C4-2B (cell line): ENCODE data around the gene PRXL2A.

Experiments
- H3K27ac ChIP-seq: fragments of 450-650 bp; 2 replicates; pipeline ENCODE4 v1.5.1; 2017
- CTCF ChIP-seq: fragments of 450-650 bp; conservative IDR thresholded peaks from 2 replicates; pipeline ENCODE4 v1.5.1; 2017; ENCODE audit warnings: mild to moderate bottlenecking
- ZFX ChIP-seq: fragments of 450-650 bp; IDR thresholded peaks from 2 replicates; pipeline ENCODE4 v1.6.1; 2017

PRXL2A gene

GRCh38 chr10:80463868-80464267 lies 55.5 kb downstream of the PRXL2A start:
- TF ChIP-seq CTCF, result no peak
- TF ChIP-seq ZFX, result no peak
- peak overlapping the region; percentile 39 for H3K27ac ChIP-seq

- TF ChIP-seq ZFX (no peak), CTCF (no peak)
- H3K27ac ChIP-seq, result peak overlapping the region; percentile 39
Observed at GRCh38 chr10:80464557-80465450, 56.5 kb downstream of the PRXL2A start.

GRCh38 chr10:80465451-80465835 lies 57.1 kb downstream of the PRXL2A start:
- H3K27ac ChIP-seq, result peak overlapping the region; percentile 39
- no peak for TF ChIP-seq ZFX

GRCh38 chr10:80465839-80466590 lies 57.7 kb downstream of the PRXL2A start:
- TF ChIP-seq ZFX, result no peak
- no peak for TF ChIP-seq CTCF
- peak overlapping the region; percentile 83 for H3K27ac ChIP-seq

- no peak for TF ChIP-seq CTCF
- no peak for TF ChIP-seq ZFX
- peak overlapping the region; percentile 83; the same call in 1 of the 2 replicates for H3K27ac ChIP-seq
Observed at GRCh38 chr10:80466724-80467326, 58.5 kb downstream of the PRXL2A start.

- H3K27ac ChIP-seq, result peak overlapping the region; percentile 83
- TF ChIP-seq CTCF (no peak), ZFX (no peak)
Observed at GRCh38 chr10:80468002-80468401, 59.7 kb downstream of the PRXL2A start.

- TF ChIP-seq CTCF, result no peak
- TF ChIP-seq ZFX, result no peak
- peak overlapping the region; percentile 83 for H3K27ac ChIP-seq
Observed at GRCh38 chr10:80468806-80469421, 60.6 kb downstream of the PRXL2A start.
